ENCODE data around the gene LAMB1. TPM values are rescaled to one million over a fixed set of nuclear protein-coding genes. Genes with fewer than 3 reads are reported as not detected.

The LAMB1 gene
- total RNA-seq, 1 experiment from 2014 or later = 32.0 TPM

- H2AFZ ChIP-seq (ENCODE audit: low read depth, low read length, poor library complexity, severe bottlenecking) = no peak overlapping the region
- RAD21 ChIA-PET (ENCODE audit: low non-redundant PET in 1 of 2, low total read pairs in 2 of 2, uncharacterized antibody in 2 of 2, unreplicated experiment in 2 of 2) = no interaction called here
- no peaks in the 10 kb centered on the region for H3K4me1 ChIP-seq (ENCODE audit: control insufficient read depth in 1 of 2, insufficient read depth in 2 of 2, low read length in 2 of 2)
- no peak for DNase-seq (ENCODE audit: low read depth, low spot score)
- H4K20me1 ChIP-seq (ENCODE audit: insufficient read depth) = no peaks in the 10 kb centered on the region
- H3K27me3 ChIP-seq (ENCODE audit: insufficient read depth, low read length) = no peaks in the 10 kb centered on the region
- BruUV-seq (replicated peaks) = no TSS peak
- H3K27ac ChIP-seq (ENCODE audit: low read depth, low read length) = no peak overlapping the region
- H3K4me2 ChIP-seq (ENCODE audit: low read length) = no peak overlapping the region
- no peak for ATAC-seq
- H3K9me2 ChIP-seq (ENCODE audit: insufficient read depth) = peaks cover 3% of the 10 kb centered on the region; the same call in 1 of the 2 replicates
- no peaks in the 10 kb centered on the region for H3K9me3 ChIP-seq (ENCODE audit: control insufficient read depth in 1 of 2, insufficient read depth in 1 of 2, low read depth in 1 of 2, low read length in 2 of 2)
- H3K79me2 ChIP-seq (ENCODE audit: insufficient read depth, low read length) = no peaks in the 10 kb centered on the region
- intact Hi-C loops (cut with micrococcal nuclease) = no loop called here
- CTCF ChIA-PET = no interaction called here
- no peak overlapping the region for H3K4me3 ChIP-seq (replicated peaks in 1 of 2; ENCODE audit: low read depth in 1 of 2, low read length in 2 of 2)
- H3K36me3 ChIP-seq (ENCODE audit: control insufficient read depth in 1 of 2, insufficient read depth in 2 of 2, low read length in 2 of 2) = no peaks in the 10 kb centered on the region
- TF ChIP-seq ZFX (IDR thresholded peaks at IDR 0.05) (no peak), JUND (IDR thresholded peaks at IDR 0.05) (no peak), CBX3 (IDR thresholded peaks at IDR 0.05; ENCODE audit: low read depth) (no peak), RAD21 (IDR thresholded peaks at IDR 0.05; ENCODE audit: low read depth) (no peak), TCF7L2 (IDR thresholded peaks at IDR 0.05; ENCODE audit: borderline replicate concordance, extremely low read depth, insufficient read depth, insufficient read length) (no peak), MAX (IDR thresholded peaks at IDR 0.05) (no peak), ATF3 (IDR thresholded peaks at IDR 0.05) (no peak), SIN3A (IDR thresholded peaks at IDR 0.05; ENCODE audit: low read depth) (no peak)
- POLR2A ChIA-PET = no interaction called here
- no peak overlapping the region for H3K9ac ChIP-seq (ENCODE audit: low read length)
Observed at GRCh38 chr7:108045154-108045553, 42.2 kb upstream of the LAMB1 start.

- intact Hi-C loops (cut with micrococcal nuclease) = no loop called here
- no peaks in the 10 kb centered on the region for H3K79me2 ChIP-seq (ENCODE audit: insufficient read depth, low read length)
- peaks cover 3% of the 10 kb centered on the region; the same call in 1 of the 2 replicates for H3K9me2 ChIP-seq (ENCODE audit: insufficient read depth)
- H3K36me3 ChIP-seq (ENCODE audit: control insufficient read depth in 1 of 2, insufficient read depth in 2 of 2, low read length in 2 of 2) = no peaks in the 10 kb centered on the region
- ChIA-PET RAD21 (ENCODE audit: low non-redundant PET in 1 of 2, low total read pairs in 2 of 2, uncharacterized antibody in 2 of 2, unreplicated experiment in 2 of 2) (no interaction called here), POLR2A (no interaction called here), CTCF (no interaction called here)
- H3K9ac ChIP-seq (ENCODE audit: low read length) = no peak overlapping the region
- no TSS peak for BruUV-seq (replicated peaks)
- H4K20me1 ChIP-seq (ENCODE audit: insufficient read depth) = no peaks in the 10 kb centered on the region
- H3K4me3 ChIP-seq (replicated peaks in 1 of 2; ENCODE audit: low read depth in 1 of 2, low read length in 2 of 2) = no peak overlapping the region
- H2AFZ ChIP-seq (ENCODE audit: low read depth, low read length, poor library complexity, severe bottlenecking) = no peak overlapping the region
- H3K9me3 ChIP-seq (ENCODE audit: control insufficient read depth in 1 of 2, insufficient read depth in 1 of 2, low read depth in 1 of 2, low read length in 2 of 2) = no peaks in the 10 kb centered on the region
- no peak for ATAC-seq
- no peaks in the 10 kb centered on the region for H3K27me3 ChIP-seq (ENCODE audit: insufficient read depth, low read length)
- no peaks in the 10 kb centered on the region for H3K4me1 ChIP-seq (ENCODE audit: control insufficient read depth in 1 of 2, insufficient read depth in 2 of 2, low read length in 2 of 2)
- H3K4me2 ChIP-seq (ENCODE audit: low read length) = no peak overlapping the region
- no peak overlapping the region for H3K27ac ChIP-seq (ENCODE audit: low read depth, low read length)
- no peak for DNase-seq (ENCODE audit: low read depth, low spot score)
- TF ChIP-seq ZBTB33 (IDR thresholded peaks at IDR 0.05; ENCODE audit: extremely low read depth, insufficient replicate concordance, low read length) (no peak), SP1 (IDR thresholded peaks at IDR 0.05; ENCODE audit: low read depth) (no peak), REST (IDR thresholded peaks at IDR 0.05; ENCODE audit: low read depth) (no peak), SRF (IDR thresholded peaks at IDR 0.05; ENCODE audit: low read depth) (no peak), ELF1 (IDR thresholded peaks at IDR 0.05; ENCODE audit: borderline replicate concordance, low read depth) (no peak), EZH2 (IDR thresholded peaks at IDR 0.05) (no peak), FOSL1 (IDR thresholded peaks at IDR 0.05; ENCODE audit: low read depth) (no peak), EZH2phosphoT487 (IDR thresholded peaks at IDR 0.05; ENCODE audit: borderline replicate concordance) (no peak), POLR2A (IDR thresholded peaks at IDR 0.05; ENCODE audit: borderline replicate concordance, extremely low read depth, insufficient read depth, insufficient read length) (no peak), ZFX (IDR thresholded peaks at IDR 0.05) (no peak), ATF3 (IDR thresholded peaks at IDR 0.05) (no peak), TCF7L2 (IDR thresholded peaks at IDR 0.05; ENCODE audit: borderline replicate concordance, extremely low read depth, insufficient read depth, insufficient read length) (no peak)
Observed at GRCh38 chr7:108044345-108044744, 41.4 kb upstream of the LAMB1 start.

Data from HCT116 (cell line).